HG03565 (cell line): ENCODE results near the gene ERGIC1.

Experiments used
- ATAC-seq: cut with Tn5 transposase; IDR thresholded peaks from one replicate; pipeline ENCODE4 v1.9.1; 2021; ENCODE audit warnings: mild to moderate bottlenecking, moderate library complexity; ENCODE audit not compliant: unreplicated experiment

The ERGIC1 gene

GRCh38 chr5:172971482-172971881 is 137.4 kb downstream of the ERGIC1 start:
- no peak for ATAC-seq

- no peak for ATAC-seq
Observed at GRCh38 chr5:172972552-172972951, 138.5 kb downstream of the ERGIC1 start.

GRCh38 chr5:172973127-172973916 is 139.3 kb downstream of the ERGIC1 start:
- ATAC-seq, result no peak

- no peak for ATAC-seq
Observed at GRCh38 chr5:172973931-172974330, 139.9 kb downstream of the ERGIC1 start.

GRCh38 chr5:172975289-172975688 is 141.2 kb downstream of the ERGIC1 start:
- ATAC-seq, result no peak

- ATAC-seq, result no peak
Observed at GRCh38 chr5:172979778-172980177, 145.7 kb downstream of the ERGIC1 start.

GRCh38 chr5:172981931-172982330 is 147.9 kb downstream of the ERGIC1 start:
- ATAC-seq, result no peak

GRCh38 chr5:172983542-172984243 is 149.6 kb downstream of the ERGIC1 start, which contains the start of gene ATP6V0E1:
ATP6V0E1 (plus strand) TSS chr5:172983771; CDS start chr5:172983861, 90 bp downstream.
- ATAC-seq, result peak; percentile 86

- peak; percentile 44 for ATAC-seq
Observed at GRCh38 chr5:172984244-172984953, 150.3 kb downstream of the ERGIC1 start.

GRCh38 chr5:172985596-172985995 is 151.5 kb downstream of the ERGIC1 start:
- no peak for ATAC-seq

GRCh38 chr5:172988276-172988675 is 154.2 kb downstream of the ERGIC1 start:
- no peak for ATAC-seq

GRCh38 chr5:172990776-172991175 is 156.7 kb downstream of the ERGIC1 start:
- ATAC-seq, result no peak

- no peak for ATAC-seq
Observed at GRCh38 chr5:172994405-172994804, 160.4 kb downstream of the ERGIC1 start.

GRCh38 chr5:172999372-172999973 is 165.4 kb downstream of the ERGIC1 start:
- no peak for ATAC-seq

- no peak for ATAC-seq
Observed at GRCh38 chr5:172999974-173000373, 165.9 kb downstream of the ERGIC1 start.

- peak; percentile 53 for ATAC-seq
Observed at GRCh38 chr5:173001229-173001841, 167.3 kb downstream of the ERGIC1 start.
